Endothelial cell of umbilical vein (primary cell): ENCODE measurements around the gene MALRD1. TPM values are rescaled to one million over a fixed set of nuclear protein-coding genes. Genes with fewer than 3 reads are reported as not detected.

Source experiments
- BruUV-seq: library from RNA; stranded (reverse); fragments of 400-500 nt; replicated peaks from 2 replicates; lab custom pipeline; 2021; lab: Mats Ljungman, UMichigan
- CTCF ChIA-PET: fragments of 300-600, 350-600 bp; sonication (Branson Sonifier 250); formaldehyde crosslinking; loops from one replicate; lab custom pipeline; 2021; ENCODE audit warnings: antibody characterized with exemption, inconsistent platforms; lab: Charles Lee
- POLR2A ChIA-PET: fragments of 300-600, 350-600 bp; sonication (Branson Sonifier 250); formaldehyde crosslinking; loops from one replicate; lab custom pipeline; 2021; ENCODE audit warnings: antibody characterized with exemption, inconsistent platforms; lab: Charles Lee
- DNase-seq: peaks from one replicate; pipeline ENCODE4 v3.0.0-alpha.2; 2011; ENCODE audit warnings: low read depth, low spot score
- FAIRE-seq: peaks from 2 replicates; lab custom pipeline; 2011; peaks lifted over from hg19 to GRCh38; lab: Jason Lieb, UNC
- H2AFZ ChIP-seq: 2 replicates; pipeline ENCODE4 v1.6.0; 2012; ENCODE audit warnings: low read depth, low read length, control low read depth, inconsistent platforms
- H3K27ac ChIP-seq: 2 replicates; pipeline ENCODE4 v1.5.1; 2011; ENCODE audit warnings: low read depth, mild to moderate bottlenecking, control low read depth, low read length, moderate library complexity; ENCODE audit not compliant: insufficient read depth
- H3K27me3 ChIP-seq, 2 experiments: 2 replicates each; pipeline versions ENCODE4 v1.6.0 to v1.6.1; 2011; ENCODE audit warnings: low read length in 2 of 2, mixed read lengths in 1 of 2; ENCODE audit not compliant: control insufficient read depth in 2 of 2, insufficient read depth in 2 of 2
- H3K36me3 ChIP-seq, 2 experiments: 2 replicates in 1 of 2; 3 replicates in 1 of 2; pipeline ENCODE4 v1.5.1; 2011; ENCODE audit warnings: low read length in 2 of 2, mild to moderate bottlenecking in 1 of 2, moderate library complexity in 1 of 2; ENCODE audit not compliant: control insufficient read depth in 2 of 2, insufficient read depth in 2 of 2; ENCODE audit errors: extremely low read depth in 1 of 2
- H3K4me1 ChIP-seq: 3 replicates; pipeline ENCODE4 v1.5.1; 2011; ENCODE audit warnings: mild to moderate bottlenecking, low read length; ENCODE audit not compliant: control insufficient read depth, insufficient read depth; ENCODE audit errors: extremely low read depth
- H3K4me2 ChIP-seq: 2 replicates; pipeline ENCODE4 v1.6.1; 2011; ENCODE audit warnings: low read length, control low read depth, mixed read lengths; ENCODE audit not compliant: insufficient read depth
- H3K4me3 ChIP-seq, 3 experiments: fragments of 200-600 bp in 1 of 3; sonication (generic), shearing (Covaris generic) in 1 of 3; replicated peaks in 1 of 3; 2 replicates each; pipeline ENCODE4 v1.5.1; 2011 to 2016; ENCODE audit warnings: control low read depth in 3 of 3, low read length in 3 of 3, mild to moderate bottlenecking in 2 of 3, inconsistent platforms in 1 of 3, low read depth in 1 of 3, moderate library complexity in 1 of 3; ENCODE audit not compliant: insufficient read depth in 1 of 3
- H3K79me2 ChIP-seq: 2 replicates; pipeline ENCODE4 v1.6.0; 2012; ENCODE audit warnings: low read length, inconsistent platforms; ENCODE audit not compliant: control insufficient read depth, insufficient read depth
- H3K9ac ChIP-seq: replicated peaks from 2 replicates; pipeline ENCODE3; 2011; ENCODE audit warnings: low read length, control low read depth; ENCODE audit not compliant: insufficient read depth; ENCODE audit errors: extremely low read depth
- H3K9me1 ChIP-seq: replicated peaks from 3 replicates; pipeline ENCODE4 v1.6.0; 2011; ENCODE audit warnings: mild to moderate bottlenecking, low read length; ENCODE audit not compliant: control insufficient read depth, insufficient read depth; ENCODE audit errors: extremely low read depth
- H3K9me3 ChIP-seq: replicated peaks from 2 replicates; pipeline ENCODE4 v1.5.1; 2012; ENCODE audit warnings: low read length, inconsistent platforms; ENCODE audit not compliant: control insufficient read depth, insufficient read depth
- H4K20me1 ChIP-seq: replicated peaks from 2 replicates; pipeline ENCODE3; 2011; ENCODE audit warnings: mild to moderate bottlenecking, low read length; ENCODE audit not compliant: control insufficient read depth, insufficient read depth; ENCODE audit errors: extremely low read depth
- CTCF ChIP-seq, 2 donors: IDR thresholded peaks; 1 replicate in 1 of 2; 2 replicates in 1 of 2; pipeline ENCODE4 v1.5.1; 2011; ENCODE audit warnings: low read length in 2 of 2, mild to moderate bottlenecking in 2 of 2, moderate library complexity in 2 of 2, control low read depth in 1 of 2, inconsistent platforms in 1 of 2, low read depth in 1 of 2; ENCODE audit not compliant: insufficient read depth in 1 of 2; ENCODE audit errors: extremely low read depth in 1 of 2
- EZH2 ChIP-seq: IDR thresholded peaks from 2 replicates; pipeline ENCODE4 v1.6.1; 2012; ENCODE audit warnings: borderline replicate concordance, low read depth, mild to moderate bottlenecking, moderate library complexity, low read length, inconsistent platforms; ENCODE audit not compliant: severe bottlenecking
- FOS ChIP-seq: IDR thresholded peaks from 2 replicates; pipeline ENCODE4 v1.6.1; 2011; ENCODE audit warnings: mild to moderate bottlenecking, low read length, moderate library complexity, borderline replicate concordance; ENCODE audit not compliant: insufficient read depth
- GATA2 ChIP-seq: IDR thresholded peaks from 2 replicates; pipeline ENCODE4 v1.7.0; 2011; ENCODE audit warnings: low read depth, mild to moderate bottlenecking, moderate library complexity, mixed read lengths, low read length; ENCODE audit not compliant: insufficient read length, insufficient read depth
- JUN ChIP-seq: IDR thresholded peaks from 2 replicates; pipeline ENCODE4 v1.6.1; 2011; ENCODE audit warnings: borderline replicate concordance, low read depth; ENCODE audit not compliant: insufficient read length, insufficient read depth
- MAX ChIP-seq: IDR thresholded peaks from 2 replicates; pipeline ENCODE4 v1.6.1; 2011; ENCODE audit not compliant: insufficient read depth, insufficient read length
- MYC ChIP-seq: IDR thresholded peaks from one replicate; pipeline ENCODE4 v1.6.1; 2011; ENCODE audit warnings: mild to moderate bottlenecking, low read depth, low read length
- POLR2A ChIP-seq: IDR thresholded peaks from 2 replicates; pipeline ENCODE4 v1.6.1; 2012; ENCODE audit warnings: low read depth, mild to moderate bottlenecking, control low read depth, low read length
- POLR2AphosphoS5 ChIP-seq: IDR thresholded peaks from 2 replicates; pipeline ENCODE4 v1.6.1; 2012; ENCODE audit warnings: low read depth, mild to moderate bottlenecking, control low read depth, low read length, moderate library complexity; ENCODE audit not compliant: insufficient read depth
- dilution Hi-C: fragments of 300-500 bp; cut with MboI; formaldehyde crosslinking; loops from one replicate; pipeline ENCODE4 v1.15.0; 2019; ENCODE audit warnings: low sequenced_read_pairs; ENCODE audit not compliant: extremely low pct_ligation_motif_present
- intact Hi-C: fragments of 100-400 bp; cut with micrococcal nuclease; formaldehyde crosslinking; loops from one replicate; pipeline ENCODE4 v1.10.0; 2022
- polyA plus RNA-seq, 4 experiments: library from polyadenylated mRNA; depleted of rRNA in 3 of 4; stranded (reverse) in 3 of 4; unstranded in 1 of 4; fragments of >200 nt; gene quantifications; 2 replicates each; pipeline versions ENCODE4 v1.2.1 to v1.2.3, GENCODE V29; 2011 to 2012; ENCODE audit warnings: missing spikeins in 1 of 4
- total RNA-seq: library from RNA; stranded (reverse); gene quantifications from 2 replicates; pipeline ENCODE4 v1.2.3, GENCODE V29; 2021

Gene MALRD1
- total and polyA plus RNA-seq, 2 donors (not counting 3 experiments of a cell fraction or from before 2014, with no cell fraction given) = not detected

- DNase-seq (no peak), FAIRE-seq (no peak)
- H2AFZ ChIP-seq = no peak overlapping the region
- no TSS peak for BruUV-seq
- POLR2A ChIA-PET = no interaction called here
- no peaks in the 10 kb centered on the region for H3K36me3 ChIP-seq
- H3K27ac ChIP-seq = no peak overlapping the region
- CTCF ChIA-PET = no interaction called here
- H4K20me1 ChIP-seq = no peaks in the 10 kb centered on the region
- H3K4me1 ChIP-seq = no peaks in the 10 kb centered on the region
- TF ChIP-seq CTCF (IDR thresholded peaks at IDR 0.05; ENCODE audit: extremely low read depth in 1 of 2, insufficient read depth in 1 of 2, low read depth in 1 of 2, low read length in 2 of 2) (no peak), EZH2 (no peak), POLR2AphosphoS5 (no peak), MYC (no peak), MAX (no peak), FOS (no peak), POLR2A (no peak), GATA2 (no peak), JUN (no peak)
- no peaks in the 10 kb centered on the region for H3K79me2 ChIP-seq
- no peak overlapping the region for H3K4me3 ChIP-seq
- no peaks in the 10 kb centered on the region for H3K9me1 ChIP-seq
- H3K4me2 ChIP-seq = no peak overlapping the region
- no peaks in the 10 kb centered on the region for H3K27me3 ChIP-seq
- H3K9ac ChIP-seq = no peak overlapping the region
- H3K9me3 ChIP-seq = peaks cover 3% of the 10 kb centered on the region
- dilution Hi-C loops = no loop called here
- intact Hi-C loops = no loop called here
Measured at GRCh38 chr10:19014034-19014433, 34.6 kb upstream of the MALRD1 start.
